Neural progenitor cell (in vitro differentiated cells): ENCODE measurements around the gene PSMA3. TPM values are rescaled to one million over a fixed set of nuclear protein-coding genes. Genes with fewer than 3 reads are reported as not detected.

Experiments
- DNase-seq: peaks from one replicate; pipeline ENCODE4 v3.0.0-alpha.2; 2016; ENCODE audit warnings: low spot score
- H2AFZ ChIP-seq: fragments of 200-600 bp; sonication (generic); replicated peaks from 2 replicates; pipeline ENCODE4 v1.6.1; 2016; ENCODE audit warnings: antibody characterized with exemption
- H3F3A ChIP-seq: fragments of 200-600 bp; sonication (generic); 2 replicates; pipeline ENCODE4 v1.6.1; 2016; ENCODE audit warnings: antibody characterized with exemption, low read depth
- H3K27ac ChIP-seq: fragments of 200-600 bp; sonication (generic); 2 replicates; pipeline ENCODE4 v1.5.1; 2016; ENCODE audit warnings: mild to moderate bottlenecking
- H3K27me3 ChIP-seq: fragments of 200-600 bp; sonication (generic); 2 replicates; pipeline ENCODE4 v1.6.1; 2016; ENCODE audit warnings: mild to moderate bottlenecking, moderate library complexity
- H3K36me3 ChIP-seq: fragments of 200-600 bp; sonication (generic); 2 replicates; pipeline ENCODE4 v1.5.1; 2016
- H3K4me1 ChIP-seq: fragments of 200-600 bp; sonication (generic); 2 replicates; pipeline ENCODE4 v1.6.1; 2016; ENCODE audit warnings: mixed run types
- H3K4me2 ChIP-seq: fragments of 200-600 bp; sonication (generic); 2 replicates; pipeline ENCODE4 v1.6.1; 2016
- H3K4me3 ChIP-seq: fragments of 200-600 bp; sonication (generic); 2 replicates; pipeline ENCODE4 v1.5.1; 2016
- H3K79me2 ChIP-seq: fragments of 200-600 bp; sonication (generic); 2 replicates; pipeline ENCODE4 v1.6.1; 2016; ENCODE audit warnings: low read depth
- H3K9ac ChIP-seq: fragments of 200-600 bp; sonication (generic); 2 replicates; pipeline ENCODE4 v1.6.1; 2016
- H3K9me3 ChIP-seq: fragments of 200-600 bp; sonication (generic); 2 replicates; pipeline ENCODE4 v1.5.1; 2016; ENCODE audit warnings: low read depth
- H4K20me1 ChIP-seq: fragments of 200-600 bp; sonication (generic); 2 replicates; pipeline ENCODE4 v1.6.1; 2016; ENCODE audit warnings: low read depth
- H3K27ac Mint-ChIP-seq: 3 replicates; pipeline ENCODE4 v1.8.0; 2021; ENCODE audit warnings: mixed read lengths
- H3K27me3 Mint-ChIP-seq: 2 replicates; pipeline ENCODE4 v1.8.0; 2022; ENCODE audit warnings: low read depth, mild to moderate bottlenecking, inconsistent platforms, moderate library complexity, mixed read lengths; ENCODE audit not compliant: insufficient read depth
- H3K36me3 Mint-ChIP-seq: 3 replicates; pipeline ENCODE4 v1.8.0; 2021; ENCODE audit warnings: mixed read lengths
- H3K4me1 Mint-ChIP-seq: 3 replicates; pipeline ENCODE4 v1.8.0; 2021; ENCODE audit warnings: mixed read lengths
- H3K4me3 Mint-ChIP-seq: 3 replicates; pipeline ENCODE4 v1.8.0; 2021; ENCODE audit warnings: mild to moderate bottlenecking, moderate library complexity, mixed read lengths
- H3K9me3 Mint-ChIP-seq: 3 replicates; pipeline ENCODE4 v1.8.0; 2020; ENCODE audit warnings: mixed read lengths
- EZH2 ChIP-seq: fragments of 200-600 bp; sonication (generic); IDR thresholded peaks from 2 replicates; pipeline ENCODE4 v1.6.1; 2017; ENCODE audit warnings: antibody characterized with exemption, mild to moderate bottlenecking, moderate library complexity
- EZH2phosphoT487 ChIP-seq: fragments of 200-600 bp; sonication (generic); IDR thresholded peaks from 2 replicates; pipeline ENCODE4 v1.6.1; 2017; ENCODE audit warnings: antibody characterized with exemption
- total RNA-seq: library from RNA; depleted of rRNA; stranded (reverse); fragments of >200 nt; gene quantifications from 2 replicates; pipeline ENCODE4 v1.2.3, GENCODE V29; 2015; ENCODE audit warnings: low replicate concordance
- TF ChIP-seq, protein P1 (sequence below): fragments of 200-600 bp; sonication (generic); IDR thresholded peaks from 2 replicates; pipeline ENCODE4 v1.5.1; 2017; ENCODE audit warnings: antibody characterized with exemption, mild to moderate bottlenecking

PSMA3 gene
- total RNA-seq, 1 donor from 2014 or later = 268 TPM

DNA sequence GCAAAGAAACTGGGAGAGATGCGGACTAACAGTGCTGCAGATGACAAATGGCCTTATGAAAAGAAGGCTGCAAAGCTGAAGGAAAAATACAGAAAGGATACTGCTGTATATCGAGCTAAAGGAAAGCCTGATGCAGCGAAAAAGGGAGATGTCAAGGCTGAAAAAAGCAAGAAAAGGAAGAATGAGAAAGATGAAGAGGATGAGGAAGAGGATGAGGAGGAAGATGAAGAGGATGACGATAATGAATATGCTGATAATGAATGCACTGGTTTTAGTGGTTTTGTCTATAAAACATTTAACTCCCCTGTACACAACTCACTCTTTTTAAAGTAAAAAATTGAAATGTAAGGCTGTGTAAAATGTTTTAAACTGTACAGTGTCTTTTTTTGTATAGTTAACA is 40.5 kb downstream of the PSMA3 start:
- no peaks in the 10 kb centered on the region for H3K9me3 Mint-ChIP-seq
- H3K4me3 ChIP-seq = no peak overlapping the region
- TF ChIP-seq, protein P1, sequence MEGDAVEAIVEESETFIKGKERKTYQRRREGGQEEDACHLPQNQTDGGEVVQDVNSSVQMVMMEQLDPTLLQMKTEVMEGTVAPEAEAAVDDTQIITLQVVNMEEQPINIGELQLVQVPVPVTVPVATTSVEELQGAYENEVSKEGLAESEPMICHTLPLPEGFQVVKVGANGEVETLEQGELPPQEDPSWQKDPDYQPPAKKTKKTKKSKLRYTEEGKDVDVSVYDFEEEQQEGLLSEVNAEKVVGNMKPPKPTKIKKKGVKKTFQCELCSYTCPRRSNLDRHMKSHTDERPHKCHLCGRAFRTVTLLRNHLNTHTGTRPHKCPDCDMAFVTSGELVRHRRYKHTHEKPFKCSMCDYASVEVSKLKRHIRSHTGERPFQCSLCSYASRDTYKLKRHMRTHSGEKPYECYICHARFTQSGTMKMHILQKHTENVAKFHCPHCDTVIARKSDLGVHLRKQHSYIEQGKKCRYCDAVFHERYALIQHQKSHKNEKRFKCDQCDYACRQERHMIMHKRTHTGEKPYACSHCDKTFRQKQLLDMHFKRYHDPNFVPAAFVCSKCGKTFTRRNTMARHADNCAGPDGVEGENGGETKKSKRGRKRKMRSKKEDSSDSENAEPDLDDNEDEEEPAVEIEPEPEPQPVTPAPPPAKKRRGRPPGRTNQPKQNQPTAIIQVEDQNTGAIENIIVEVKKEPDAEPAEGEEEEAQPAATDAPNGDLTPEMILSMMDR = no peak
- TF ChIP-seq EZH2phosphoT487 (no peak), EZH2 (no peak)
- H3K27me3 ChIP-seq = no peaks in the 10 kb centered on the region
- H3K27ac Mint-ChIP-seq = no peak overlapping the region
- peaks cover 14% of the 10 kb centered on the region for H3K36me3 ChIP-seq
- no peaks in the 10 kb centered on the region for H3K4me1 ChIP-seq
- H3K36me3 Mint-ChIP-seq = peaks cover 26% of the 10 kb centered on the region
- no peaks in the 10 kb centered on the region for H3F3A ChIP-seq
- H3K4me3 Mint-ChIP-seq = no peak overlapping the region
- no peak overlapping the region for H2AFZ ChIP-seq
- no peak overlapping the region for H3K4me2 ChIP-seq
- no peak for DNase-seq
- H3K9ac ChIP-seq = no peak overlapping the region
- no peaks in the 10 kb centered on the region for H3K4me1 Mint-ChIP-seq
- no peaks in the 10 kb centered on the region for H3K27me3 Mint-ChIP-seq
- H4K20me1 ChIP-seq = peaks cover 41% of the 10 kb centered on the region
- no peak overlapping the region for H3K27ac ChIP-seq
- no peaks in the 10 kb centered on the region for H3K9me3 ChIP-seq
- H3K79me2 ChIP-seq = peaks cover 99% of the 10 kb centered on the region

DNA sequence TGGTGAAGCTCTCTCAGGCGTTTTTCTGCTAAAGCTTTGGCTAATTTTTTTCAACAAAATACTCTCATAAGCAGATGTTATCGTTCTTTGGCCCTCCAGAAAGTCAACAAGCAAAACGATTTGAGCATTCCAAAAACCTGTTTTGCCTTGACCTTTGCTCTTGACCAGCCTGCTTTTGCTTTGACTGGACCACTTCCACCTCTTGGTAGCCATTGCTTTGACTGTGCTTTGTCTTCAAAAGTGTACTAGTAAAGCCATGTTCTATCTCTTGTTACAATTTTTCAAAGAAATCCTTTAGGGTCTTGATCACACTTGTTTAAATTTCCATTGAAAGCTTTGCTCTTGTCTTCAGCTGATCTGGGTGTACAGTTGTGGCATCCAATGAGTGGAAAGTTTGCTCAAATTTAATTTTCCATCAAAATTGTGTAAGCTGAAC is 43.0 kb downstream of the PSMA3 start:
- no peak overlapping the region for H3K4me2 ChIP-seq
- no peak overlapping the region for H3K4me3 ChIP-seq
- Mint-ChIP-seq H3K27ac (no peak overlapping the region), H3K4me3 (no peak overlapping the region), H3K36me3 (peaks cover 33% of the 10 kb centered on the region), H3K4me1 (no peaks in the 10 kb centered on the region), H3K9me3 (no peaks in the 10 kb centered on the region), H3K27me3 (no peaks in the 10 kb centered on the region)
- no peaks in the 10 kb centered on the region for H3K27me3 ChIP-seq
- H3K27ac ChIP-seq = peak overlapping the region; percentile 63
- H3K9ac ChIP-seq = no peak overlapping the region
- peaks cover 37% of the 10 kb centered on the region for H4K20me1 ChIP-seq
- peaks cover 100% of the 10 kb centered on the region for H3K79me2 ChIP-seq
- H2AFZ ChIP-seq = no peak overlapping the region
- no peaks in the 10 kb centered on the region for H3K4me1 ChIP-seq
- no peaks in the 10 kb centered on the region for H3F3A ChIP-seq
- no peaks in the 10 kb centered on the region for H3K9me3 ChIP-seq
- DNase-seq = no peak
- TF ChIP-seq, protein P1 = no peak
- TF ChIP-seq EZH2 (no peak), EZH2phosphoT487 (no peak)
- peaks cover 27% of the 10 kb centered on the region for H3K36me3 ChIP-seq

DNA sequence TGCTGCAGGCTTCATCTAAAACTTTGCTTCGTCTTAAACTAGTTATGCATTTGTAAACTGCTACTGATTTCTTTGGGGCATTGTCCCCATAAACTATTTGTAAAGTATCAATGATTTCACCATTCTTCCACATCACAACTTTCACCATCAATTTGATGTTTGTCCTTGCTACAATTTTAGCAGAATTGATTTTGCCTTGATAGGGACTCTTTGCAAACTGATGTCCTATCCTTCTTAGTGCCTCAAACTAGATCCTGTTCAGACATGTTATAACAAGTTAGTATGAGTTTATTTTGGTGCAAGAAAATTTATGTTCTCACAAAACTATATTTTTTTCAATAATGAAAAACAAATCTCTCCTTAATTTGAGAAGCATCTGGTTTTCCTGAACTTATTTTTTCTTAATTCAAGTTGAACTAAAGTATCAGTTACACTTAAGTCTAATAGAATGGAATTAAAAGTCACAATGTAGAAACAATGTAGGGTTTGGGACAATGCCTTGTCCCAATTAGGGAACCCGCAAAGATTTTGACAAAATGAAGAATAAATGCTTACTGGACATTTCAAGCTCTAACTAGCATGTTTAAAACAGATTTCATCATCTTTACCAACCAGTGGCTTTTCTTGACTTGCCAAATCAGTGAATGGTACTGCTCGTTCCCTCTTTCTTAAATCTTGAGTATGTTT is 43.6 kb downstream of the PSMA3 start:
- H4K20me1 ChIP-seq = peaks cover 41% of the 10 kb centered on the region
- no peaks in the 10 kb centered on the region for H3K27me3 Mint-ChIP-seq
- no peak overlapping the region for H2AFZ ChIP-seq
- H3K27me3 ChIP-seq = no peaks in the 10 kb centered on the region
- H3K4me1 ChIP-seq = no peaks in the 10 kb centered on the region
- peaks cover 33% of the 10 kb centered on the region for H3K36me3 Mint-ChIP-seq
- TF ChIP-seq EZH2phosphoT487 (no peak), EZH2 (no peak)
- TF ChIP-seq, protein P1 = no peak
- peak overlapping the region; percentile 63 for H3K27ac ChIP-seq
- DNase-seq = no peak
- H3K9me3 Mint-ChIP-seq = no peaks in the 10 kb centered on the region
- H3K4me3 Mint-ChIP-seq = no peak overlapping the region
- H3K9ac ChIP-seq = no peak overlapping the region
- no peak overlapping the region for H3K27ac Mint-ChIP-seq
- no peaks in the 10 kb centered on the region for H3F3A ChIP-seq
- H3K4me1 Mint-ChIP-seq = no peaks in the 10 kb centered on the region
- H3K4me2 ChIP-seq = no peak overlapping the region
- peaks cover 26% of the 10 kb centered on the region for H3K36me3 ChIP-seq
- peaks cover 100% of the 10 kb centered on the region for H3K79me2 ChIP-seq
- H3K4me3 ChIP-seq = no peak overlapping the region
- H3K9me3 ChIP-seq = no peaks in the 10 kb centered on the region
